ENCODE results near the gene TRIM9. TPM values are rescaled to one million over a fixed set of nuclear protein-coding genes. Genes with fewer than 3 reads are reported as not detected.

Gene TRIM9
- total and polyA plus RNA-seq, 9 of the 15 experiments (the other 6 are each of a cell fraction or from before 2014, with no cell fraction given), result 0.03 to 0.15 (median 0.04) TPM; not detected in 4

DNA sequence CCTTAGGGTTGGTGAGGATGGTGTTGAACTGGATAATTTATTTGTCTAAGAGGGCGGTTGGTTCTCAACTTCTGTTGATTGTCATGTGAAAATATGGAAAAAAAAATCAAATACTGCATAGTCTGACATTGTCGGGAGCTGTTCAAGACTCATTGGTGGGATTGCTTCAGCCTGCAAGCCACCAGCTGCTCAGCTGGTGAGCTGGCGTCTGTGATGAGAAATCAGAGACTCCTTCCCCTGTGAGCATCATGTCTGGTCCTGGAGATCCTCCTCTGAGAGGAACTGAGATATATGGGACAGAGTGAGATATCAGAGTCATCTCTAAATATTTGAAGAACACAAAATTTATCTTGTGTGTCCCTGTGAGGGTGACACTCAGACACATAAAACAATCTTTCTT, 49.9 kb downstream of the TRIM9 start:
- WGBS (ENCODE audit: insufficient coverage, low coverage, missing lambda C conversion rate), result 0% methylated on average over 3 of the region's 3 CpGs
- no peaks in the 10 kb centered on the region for H3K9me1 ChIP-seq (ENCODE audit: control insufficient read depth, insufficient read depth, low read length)
- ATAC-seq, result no peak
- H3K4me1 ChIP-seq (replicated peaks in 1 of 2; ENCODE audit: control insufficient read depth in 2 of 2, insufficient read depth in 2 of 2, low read length in 2 of 2), result no peaks in the 10 kb centered on the region
- H3K27me3 ChIP-seq (ENCODE audit: control insufficient read depth in 2 of 2, insufficient read depth in 2 of 2, low read length in 2 of 2), result peaks cover 2 to 7% of the 10 kb centered on the region in 2 experiments; a peak in 3 of 5 replicates
- in situ Hi-C loops (cut with MboI) (no loop called here), intact Hi-C loops (cut with micrococcal nuclease) (no loop called here)
- H3K4me3 ChIP-seq, result no peak overlapping the region
- TF ChIP-seq CREBBP (IDR thresholded peaks at IDR 0.05; ENCODE audit: low read depth, low read length) (no peak), ZNF239 (CRISPR knock-in tag; IDR thresholded peaks at IDR 0.05) (no peak), THRB (CRISPR knock-in tag; conservative IDR thresholded peaks at IDR 0.05) (no peak), ZZZ3 (IDR thresholded peaks at IDR 0.05) (no peak), ZBTB2 (IDR thresholded peaks at IDR 0.05) (no peak), ZNF785 (CRISPR knock-in tag; IDR thresholded peaks at IDR 0.05) (no peak), MAX (CRISPR knock-in tag; IDR thresholded peaks at IDR 0.05) (no peak), ZNF512 (tag; IDR thresholded peaks at IDR 0.05) (no peak)
- TF ChIP-seq, protein P1, sequence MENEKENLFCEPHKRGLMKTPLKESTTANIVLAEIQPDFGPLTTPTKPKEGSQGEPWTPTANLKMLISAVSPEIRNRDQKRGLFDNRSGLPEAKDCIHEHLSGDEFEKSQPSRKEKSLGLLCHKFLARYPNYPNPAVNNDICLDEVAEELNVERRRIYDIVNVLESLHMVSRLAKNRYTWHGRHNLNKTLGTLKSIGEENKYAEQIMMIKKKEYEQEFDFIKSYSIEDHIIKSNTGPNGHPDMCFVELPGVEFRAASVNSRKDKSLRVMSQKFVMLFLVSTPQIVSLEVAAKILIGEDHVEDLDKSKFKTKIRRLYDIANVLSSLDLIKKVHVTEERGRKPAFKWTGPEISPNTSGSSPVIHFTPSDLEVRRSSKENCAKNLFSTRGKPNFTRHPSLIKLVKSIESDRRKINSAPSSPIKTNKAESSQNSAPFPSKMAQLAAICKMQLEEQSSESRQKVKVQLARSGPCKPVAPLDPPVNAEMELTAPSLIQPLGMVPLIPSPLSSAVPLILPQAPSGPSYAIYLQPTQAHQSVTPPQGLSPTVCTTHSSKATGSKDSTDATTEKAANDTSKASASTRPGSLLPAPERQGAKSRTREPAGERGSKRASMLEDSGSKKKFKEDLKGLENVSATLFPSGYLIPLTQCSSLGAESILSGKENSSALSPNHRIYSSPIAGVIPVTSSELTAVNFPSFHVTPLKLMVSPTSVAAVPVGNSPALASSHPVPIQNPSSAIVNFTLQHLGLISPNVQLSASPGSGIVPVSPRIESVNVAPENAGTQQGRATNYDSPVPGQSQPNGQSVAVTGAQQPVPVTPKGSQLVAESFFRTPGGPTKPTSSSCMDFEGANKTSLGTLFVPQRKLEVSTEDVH (IDR thresholded peaks at IDR 0.05; ENCODE audit: low read depth, partially characterized antibody), result no peak
- DNase-seq (ENCODE audit: extremely low read depth in 1 of 4, low spot score in 3 of 4), result no peak
- ChIA-PET POLR2A (no interaction called here), CTCF (ENCODE audit: low intra/inter-chr PET ratio) (no interaction called here)
- no peak overlapping the region for H3K27ac ChIP-seq (ENCODE audit: extremely low read depth, low read depth, low read length)
- no peaks in the 10 kb centered on the region for H3K36me3 ChIP-seq (ENCODE audit: control insufficient read depth, insufficient read depth, low read length)
- H3K9me3 ChIP-seq (replicated peaks; ENCODE audit: control insufficient read depth, insufficient read depth, low read depth, low read length), result no peaks in the 10 kb centered on the region
- H3K9ac ChIP-seq (ENCODE audit: insufficient read depth in 1 of 2, low read depth in 2 of 2, low read length in 2 of 2), result no peak overlapping the region
- no peaks in the 10 kb centered on the region for H3K79me2 ChIP-seq (ENCODE audit: control insufficient read depth, insufficient read depth, low read length)
- no TSS peak for BruUV-seq (replicated peaks)
- H3K4me2 ChIP-seq (ENCODE audit: insufficient read depth, low read length), result no peak overlapping the region
- H4K20me1 ChIP-seq (replicated peaks; ENCODE audit: control insufficient read depth, insufficient read depth, low read length), result no peaks in the 10 kb centered on the region
- no peak for FAIRE-seq
- H2AFZ ChIP-seq (ENCODE audit: low read depth, low read length), result no peak overlapping the region

Data from K562 (cell line).